Neuronal stem cell (in vitro differentiated cells): ENCODE results near the gene TBC1D13.

Experiments
- DNase-seq: peaks from one replicate; pipeline ENCODE4 v3.0.0-alpha.2; 2013; ENCODE audit warnings: low spot score
- H2AFZ ChIP-seq: one replicate; pipeline ENCODE4 v1.6.1; 2013; ENCODE audit warnings: mild to moderate bottlenecking, low read length, inconsistent platforms
- H2AK5ac ChIP-seq: 2 replicates; pipeline ENCODE4 v1.6.1; 2013; ENCODE audit warnings: low read depth, mild to moderate bottlenecking, inconsistent platforms, low read length, moderate library complexity, mixed read lengths
- H2BK120ac ChIP-seq: 2 replicates; pipeline ENCODE4 v1.6.1; 2013; ENCODE audit warnings: low read depth, mild to moderate bottlenecking, inconsistent platforms, low read length, moderate library complexity, mixed read lengths
- H2BK12ac ChIP-seq: one replicate; pipeline ENCODE4 v1.6.1; 2013; ENCODE audit warnings: low read length, inconsistent platforms
- H2BK15ac ChIP-seq: 2 replicates; pipeline ENCODE4 v1.6.1; 2013; ENCODE audit warnings: mild to moderate bottlenecking, low read length, inconsistent platforms, mixed read lengths
- H2BK5ac ChIP-seq: one replicate; pipeline ENCODE4 v1.6.1; 2013; ENCODE audit warnings: inconsistent platforms, mild to moderate bottlenecking, low read length, moderate library complexity
- H3K14ac ChIP-seq: one replicate; pipeline ENCODE4 v1.6.1; 2013; ENCODE audit warnings: low read length, inconsistent platforms
- H3K18ac ChIP-seq: 2 replicates; pipeline ENCODE4 v1.6.1; 2013; ENCODE audit warnings: low read length, inconsistent platforms
- H3K23ac ChIP-seq: 2 replicates; pipeline ENCODE4 v1.6.1; 2013; ENCODE audit warnings: low read depth, mild to moderate bottlenecking, mixed read lengths, low read length, inconsistent platforms; ENCODE audit not compliant: poor library complexity
- H3K27ac ChIP-seq: replicated peaks from 3 replicates; pipeline ENCODE4 v1.5.1; 2013; ENCODE audit warnings: low read length, inconsistent platforms
- H3K27me3 ChIP-seq, 3 experiments: 2 replicates each; pipeline ENCODE4 v1.6.1; 2013; ENCODE audit warnings: low read length in 3 of 3, mild to moderate bottlenecking in 2 of 3, inconsistent platforms in 1 of 3, low read depth in 1 of 3, mixed read lengths in 1 of 3, moderate library complexity in 1 of 3; ENCODE audit not compliant: control insufficient read depth in 3 of 3, insufficient read depth in 3 of 3
- H3K36me3 ChIP-seq, 2 donors: replicated peaks in 1 of 2; 2 replicates each; pipeline ENCODE4 v1.6.1; 2013; ENCODE audit warnings: low read length in 2 of 2; ENCODE audit not compliant: control insufficient read depth in 2 of 2, insufficient read depth in 2 of 2
- H3K4ac ChIP-seq: 2 replicates; pipeline ENCODE4 v1.6.1; 2013; ENCODE audit warnings: inconsistent platforms, mild to moderate bottlenecking, low read length, moderate library complexity
- H3K4me1 ChIP-seq, 2 donors: 1 replicate in 1 of 2; 2 replicates in 1 of 2; pipeline ENCODE4 v1.6.1; 2013; ENCODE audit warnings: low read length in 2 of 2, low read depth in 1 of 2; ENCODE audit not compliant: control insufficient read depth in 2 of 2, insufficient read depth in 1 of 2
- H3K4me2 ChIP-seq: one replicate; pipeline ENCODE4 v1.6.1; 2013; ENCODE audit warnings: mild to moderate bottlenecking, low read length, inconsistent platforms; ENCODE audit not compliant: insufficient read depth, poor library complexity, severe bottlenecking
- H3K4me3 ChIP-seq, 2 donors: 2 replicates each; pipeline ENCODE4 v1.5.1; 2013; ENCODE audit warnings: low read length in 2 of 2, mild to moderate bottlenecking in 2 of 2, inconsistent platforms in 1 of 2, moderate library complexity in 1 of 2
- H3K79me1 ChIP-seq: one replicate; pipeline ENCODE4 v1.6.1; 2013; ENCODE audit warnings: low read depth, mild to moderate bottlenecking, inconsistent platforms, low read length, moderate library complexity
- H3K9ac ChIP-seq: one replicate; pipeline ENCODE4 v1.6.1; 2013; ENCODE audit warnings: mild to moderate bottlenecking, low read depth, low read length, inconsistent platforms; ENCODE audit not compliant: poor library complexity
- H3K9me3 ChIP-seq, 2 donors: replicated peaks in 1 of 2; 2 replicates each; pipeline versions ENCODE3 to v1.6.1; 2013; ENCODE audit warnings: low read length in 2 of 2, mild to moderate bottlenecking in 2 of 2, inconsistent platforms in 1 of 2, low read depth in 1 of 2, mixed read lengths in 1 of 2, moderate library complexity in 1 of 2; ENCODE audit not compliant: control insufficient read depth in 2 of 2, insufficient read depth in 1 of 2
- H4K8ac ChIP-seq: one replicate; pipeline ENCODE4 v1.6.1; 2013; ENCODE audit warnings: low read depth, mild to moderate bottlenecking, inconsistent platforms, low read length, moderate library complexity
- H4K91ac ChIP-seq: one replicate; pipeline ENCODE4 v1.6.1; 2013; ENCODE audit warnings: low read length, low read depth, mild to moderate bottlenecking, inconsistent platforms; ENCODE audit not compliant: poor library complexity
- WGBS, 2 donors: extraction: QIAGEN DNeasy Blood & Tissue Kit; methylation state at CpG; one replicate each; pipeline ENCODE4 v1.1.7; 2013; ENCODE audit warnings: missing lambda C conversion rate in 2 of 2, mixed read lengths in 1 of 2; ENCODE audit not compliant: insufficient read length in 2 of 2, insufficient replicate concordance in 1 of 2; ENCODE audit errors: extremely low coverage in 2 of 2; 5-methylcytosine and 5-hydroxymethylcytosine counted together

The TBC1D13 gene

GRCh38 chr9:128819716-128820664, 32.9 kb downstream of the TBC1D13 start:
- no peak overlapping the region for H3K4ac ChIP-seq
- H4K91ac ChIP-seq: no peak overlapping the region
- no peak overlapping the region for H4K8ac ChIP-seq
- H3K27me3 ChIP-seq: peaks cover 0 to 5% (median 0%) of the 10 kb centered on the region in 3 experiments
- H2BK5ac ChIP-seq: peak overlapping the region; percentile 66
- peak overlapping the region; percentile 17 for H3K23ac ChIP-seq
- peak overlapping the region; percentile 38 for H3K18ac ChIP-seq
- no peak overlapping the region for H2BK12ac ChIP-seq
- DNase-seq: no peak
- no peak overlapping the region for H2BK120ac ChIP-seq
- H3K36me3 ChIP-seq: peaks cover 35 to 55% of the 10 kb centered on the region in 2 donors
- H3K4me3 ChIP-seq: no peak overlapping the region
- H3K27ac ChIP-seq: no peak overlapping the region
- H2AFZ ChIP-seq: no peak overlapping the region
- peaks cover 0 to 3% of the 10 kb centered on the region in 2 donors for H3K4me1 ChIP-seq
- no peak overlapping the region for H2BK15ac ChIP-seq
- no peak overlapping the region for H3K4me2 ChIP-seq
- H3K9me3 ChIP-seq: no peaks in the 10 kb centered on the region
- peak overlapping the region; percentile 89 for H2AK5ac ChIP-seq
- peaks cover 2% of the 10 kb centered on the region for H3K79me1 ChIP-seq
- no CpG with 5 or more reads among the region's 18 CpGs for WGBS, 2 donors
- H3K9ac ChIP-seq: no peak overlapping the region
- H3K14ac ChIP-seq: no peak overlapping the region

- no peak overlapping the region for H3K4me3 ChIP-seq
- H2BK12ac ChIP-seq: no peak overlapping the region
- H4K8ac ChIP-seq: no peak overlapping the region
- no peak overlapping the region for H2BK5ac ChIP-seq
- H3K27ac ChIP-seq: no peak overlapping the region
- no peak overlapping the region for H3K14ac ChIP-seq
- H3K18ac ChIP-seq: no peak overlapping the region
- no peak overlapping the region for H3K9ac ChIP-seq
- H3K36me3 ChIP-seq: peaks cover 41 to 63% of the 10 kb centered on the region in 2 donors
- H3K27me3 ChIP-seq: peaks cover 0 to 5% (median 0%) of the 10 kb centered on the region in 3 experiments
- no peaks in the 10 kb centered on the region for H3K9me3 ChIP-seq
- H2AK5ac ChIP-seq: no peak overlapping the region
- no CpG with 5 or more reads among the region's 24 CpGs for WGBS, 2 donors
- H3K4me1 ChIP-seq: peaks cover 0 to 3% of the 10 kb centered on the region in 2 donors
- H2AFZ ChIP-seq: no peak overlapping the region
- no peak for DNase-seq
- H3K4me2 ChIP-seq: no peak overlapping the region
- H3K4ac ChIP-seq: no peak overlapping the region
- no peak overlapping the region for H2BK15ac ChIP-seq
- H3K23ac ChIP-seq: no peak overlapping the region
- H2BK120ac ChIP-seq: no peak overlapping the region
- H3K79me1 ChIP-seq: peaks cover 2% of the 10 kb centered on the region
- no peak overlapping the region for H4K91ac ChIP-seq
Observed at GRCh38 chr9:128820665-128821583, 33.9 kb downstream of the TBC1D13 start.

GRCh38 chr9:128821584-128822406, 34.7 kb downstream of the TBC1D13 start:
- DNase-seq: no peak
- WGBS, 2 donors: no CpG with 5 or more reads among the region's 16 CpGs

More at GRCh38 chr9:128821584-128822406, 34.7 kb downstream of the TBC1D13 start:
- Histone ChIP-seq H3K4ac (no peak overlapping the region), H3K23ac (no peak overlapping the region), H3K27ac (no peak overlapping the region), H3K9ac (no peak overlapping the region), H3K79me1 (peaks cover 2% of the 10 kb centered on the region), H2BK120ac (no peak overlapping the region), H3K4me3 (no peak overlapping the region), H3K9me3 (no peaks in the 10 kb centered on the region), H3K18ac (no peak overlapping the region), H4K91ac (no peak overlapping the region), H3K4me1 (peaks cover 0 to 3% of the 10 kb centered on the region in 2 donors), H2BK15ac (no peak overlapping the region), H2BK5ac (no peak overlapping the region), H4K8ac (no peak overlapping the region), H2AK5ac (no peak overlapping the region), H3K4me2 (no peak overlapping the region), H2BK12ac (no peak overlapping the region), H2AFZ (no peak overlapping the region), H3K14ac (no peak overlapping the region), H3K27me3 (peaks cover 0 to 5% (median 0%) of the 10 kb centered on the region in 3 experiments), H3K36me3 (peaks cover 45 to 72% of the 10 kb centered on the region in 2 donors)
